Fibroblast of the aortic adventitia (primary cell): ENCODE measurements around the gene KCND2. TPM values are rescaled to one million over a fixed set of nuclear protein-coding genes. Genes with fewer than 3 reads are reported as not detected.

Experiments
- DNase-seq: peaks from one replicate; pipeline ENCODE4 v3.0.0-alpha.2; 2010; ENCODE audit warnings: low read depth
- H3K4me3 ChIP-seq: 2 replicates; pipeline ENCODE4 v1.5.1; 2011; ENCODE audit warnings: low read depth, mild to moderate bottlenecking, control low read depth, low read length, moderate library complexity
- total RNA-seq: library from RNA; depleted of rRNA; stranded (reverse); fragments of >200 nt; gene quantifications from 2 replicates; pipeline ENCODE4 v1.2.3, GENCODE V29; 2012; ENCODE audit warnings: low replicate concordance
- TF ChIP-seq, protein P1 (sequence below): IDR thresholded peaks from 2 replicates; pipeline ENCODE4 v1.5.1; 2011; ENCODE audit warnings: mild to moderate bottlenecking, low read length, control low read depth, inconsistent platforms; ENCODE audit not compliant: insufficient read depth

Gene KCND2
- total RNA-seq, 1 donor = 11.3 TPM

DNA sequence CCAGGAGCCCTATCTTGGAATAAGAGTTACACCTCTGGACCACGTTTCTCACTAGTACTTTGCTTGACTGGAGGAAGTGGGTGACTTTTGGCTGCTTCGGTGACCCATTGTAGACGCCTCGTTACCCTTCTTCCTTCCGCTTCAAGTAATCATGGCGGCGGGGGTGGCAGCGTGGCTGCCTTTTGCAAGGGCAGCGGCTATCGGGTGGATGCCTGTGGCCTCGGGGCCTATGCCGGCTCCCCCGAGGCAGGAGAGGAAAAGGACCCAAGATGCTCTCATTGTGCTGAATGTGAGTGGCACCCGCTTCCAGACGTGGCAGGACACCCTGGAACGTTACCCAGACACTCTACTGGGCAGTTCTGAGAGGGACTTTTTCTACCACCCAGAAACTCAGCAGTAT, 1.5 kb downstream of the KCND2 start:
- peak overlapping the region; percentile 80 for H3K4me3 ChIP-seq
- DNase-seq = no peak
- TF ChIP-seq, protein P1, sequence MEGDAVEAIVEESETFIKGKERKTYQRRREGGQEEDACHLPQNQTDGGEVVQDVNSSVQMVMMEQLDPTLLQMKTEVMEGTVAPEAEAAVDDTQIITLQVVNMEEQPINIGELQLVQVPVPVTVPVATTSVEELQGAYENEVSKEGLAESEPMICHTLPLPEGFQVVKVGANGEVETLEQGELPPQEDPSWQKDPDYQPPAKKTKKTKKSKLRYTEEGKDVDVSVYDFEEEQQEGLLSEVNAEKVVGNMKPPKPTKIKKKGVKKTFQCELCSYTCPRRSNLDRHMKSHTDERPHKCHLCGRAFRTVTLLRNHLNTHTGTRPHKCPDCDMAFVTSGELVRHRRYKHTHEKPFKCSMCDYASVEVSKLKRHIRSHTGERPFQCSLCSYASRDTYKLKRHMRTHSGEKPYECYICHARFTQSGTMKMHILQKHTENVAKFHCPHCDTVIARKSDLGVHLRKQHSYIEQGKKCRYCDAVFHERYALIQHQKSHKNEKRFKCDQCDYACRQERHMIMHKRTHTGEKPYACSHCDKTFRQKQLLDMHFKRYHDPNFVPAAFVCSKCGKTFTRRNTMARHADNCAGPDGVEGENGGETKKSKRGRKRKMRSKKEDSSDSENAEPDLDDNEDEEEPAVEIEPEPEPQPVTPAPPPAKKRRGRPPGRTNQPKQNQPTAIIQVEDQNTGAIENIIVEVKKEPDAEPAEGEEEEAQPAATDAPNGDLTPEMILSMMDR = no peak

DNA sequence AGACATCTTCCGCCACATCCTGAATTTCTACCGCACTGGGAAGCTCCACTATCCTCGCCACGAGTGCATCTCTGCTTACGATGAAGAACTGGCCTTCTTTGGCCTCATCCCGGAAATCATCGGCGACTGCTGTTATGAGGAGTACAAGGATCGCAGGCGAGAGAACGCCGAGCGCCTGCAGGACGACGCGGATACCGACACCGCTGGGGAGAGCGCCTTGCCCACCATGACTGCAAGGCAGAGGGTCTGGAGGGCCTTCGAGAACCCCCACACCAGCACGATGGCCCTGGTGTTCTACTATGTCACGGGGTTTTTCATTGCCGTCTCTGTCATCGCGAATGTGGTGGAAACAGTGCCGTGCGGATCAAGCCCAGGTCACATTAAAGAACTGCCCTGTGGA, 1.9 kb downstream of the KCND2 start:
- DNase-seq = no peak
- H3K4me3 ChIP-seq = no peak overlapping the region
- TF ChIP-seq, protein P1 = no peak

DNA sequence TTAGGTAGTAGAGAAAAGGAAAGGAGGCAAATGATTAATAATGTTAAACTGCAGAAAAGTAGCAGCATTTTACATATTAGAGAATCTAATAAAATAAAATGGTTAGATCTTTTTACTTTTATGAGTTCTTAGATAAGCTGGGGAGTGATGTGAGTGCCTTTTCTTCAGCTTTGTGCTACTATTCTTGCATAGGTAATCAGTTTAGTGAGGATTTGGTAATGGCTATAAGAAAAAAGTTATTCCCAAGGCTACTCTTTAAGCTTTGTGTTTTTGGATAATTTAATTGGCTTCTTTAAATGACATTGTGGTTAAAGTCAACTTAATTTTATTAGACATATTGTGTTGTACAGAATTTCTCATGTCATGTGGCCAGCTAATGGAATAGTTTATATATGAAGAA, 3.7 kb downstream of the KCND2 start:
- peak overlapping the region; percentile 0 for H3K4me3 ChIP-seq
- TF ChIP-seq, protein P1 = no peak
- DNase-seq = no peak

DNA sequence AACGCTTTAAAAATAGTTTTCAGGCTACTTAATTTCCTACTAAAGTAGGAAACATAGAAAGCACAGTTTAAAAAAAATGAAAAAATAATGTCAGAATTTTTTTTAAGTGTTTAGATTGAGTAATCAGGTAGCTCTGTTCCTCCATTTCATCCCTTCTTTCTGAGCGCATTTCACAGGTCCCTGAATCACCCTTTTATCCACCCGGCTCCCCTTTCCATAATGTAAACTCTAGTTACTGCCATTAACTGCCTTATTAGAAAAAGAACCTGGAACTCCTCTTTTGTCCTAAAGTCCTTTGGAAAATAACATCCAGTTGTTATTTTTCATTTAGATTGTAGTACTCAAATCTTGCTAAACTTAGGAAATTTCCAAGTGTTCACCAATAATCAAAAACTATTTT, 5.8 kb downstream of the KCND2 start:
- TF ChIP-seq, protein P1 = no peak
- H3K4me3 ChIP-seq = no peak overlapping the region
- no peak for DNase-seq

GRCh38 chr7:120280743-120281142, 7.8 kb downstream of the KCND2 start:
- no peak overlapping the region for H3K4me3 ChIP-seq
- TF ChIP-seq, protein P1 = no peak
- peak; percentile 40 for DNase-seq

DNA sequence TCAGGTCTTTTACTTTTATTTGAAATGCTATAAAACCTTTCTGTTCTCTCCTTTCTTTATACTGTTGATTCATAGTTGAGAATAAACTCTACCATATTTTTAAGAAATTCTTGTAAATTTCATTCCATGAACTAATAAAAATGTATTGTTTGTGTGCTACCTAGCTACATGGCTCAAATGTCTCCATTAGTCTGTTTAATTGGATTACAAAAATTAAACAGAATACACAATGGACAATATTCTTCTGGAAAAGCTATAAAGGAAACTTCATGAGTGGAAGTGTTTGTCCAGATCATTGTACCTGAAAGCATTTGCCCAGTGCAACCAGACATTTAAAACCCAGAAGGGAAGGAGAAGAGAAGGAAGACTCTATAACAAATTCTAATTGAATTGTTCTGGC, 20.1 kb downstream of the KCND2 start:
- TF ChIP-seq, protein P1 = no peak
- no peak overlapping the region for H3K4me3 ChIP-seq
- no peak for DNase-seq

DNA sequence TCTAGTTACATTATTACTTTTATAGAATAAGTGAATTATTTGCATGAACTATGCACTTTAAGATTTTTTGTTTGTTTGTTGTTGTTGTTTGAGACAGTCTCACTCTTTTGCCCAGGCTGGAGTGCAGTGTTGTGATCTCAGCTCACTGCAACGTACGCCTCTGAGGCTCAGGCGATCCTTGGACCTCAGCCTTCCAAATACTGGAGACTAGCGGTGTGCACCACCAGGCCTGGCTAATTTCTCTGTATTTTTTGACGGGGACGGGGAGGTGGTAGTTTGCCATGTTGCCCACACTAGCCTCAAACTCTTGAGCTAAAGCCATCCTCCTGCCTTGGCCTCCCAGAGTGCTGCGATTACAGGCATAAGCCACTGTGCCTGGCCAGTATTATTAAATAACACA, 29.2 kb downstream of the KCND2 start:
- TF ChIP-seq, protein P1 = no peak

More for the DNA sequence above, 29.2 kb downstream of the KCND2 start:
- no peak for DNase-seq
- no peak overlapping the region for H3K4me3 ChIP-seq
